GM12801 (cell line): ENCODE measurements around the gene BCR.

Experiments
- CTCF ChIP-seq: IDR thresholded peaks from one replicate; pipeline ENCODE4 v1.5.1; 2011; ENCODE audit warnings: control low read depth; ENCODE audit not compliant: insufficient read length; ENCODE audit errors: extremely low read depth

BCR gene

DNA sequence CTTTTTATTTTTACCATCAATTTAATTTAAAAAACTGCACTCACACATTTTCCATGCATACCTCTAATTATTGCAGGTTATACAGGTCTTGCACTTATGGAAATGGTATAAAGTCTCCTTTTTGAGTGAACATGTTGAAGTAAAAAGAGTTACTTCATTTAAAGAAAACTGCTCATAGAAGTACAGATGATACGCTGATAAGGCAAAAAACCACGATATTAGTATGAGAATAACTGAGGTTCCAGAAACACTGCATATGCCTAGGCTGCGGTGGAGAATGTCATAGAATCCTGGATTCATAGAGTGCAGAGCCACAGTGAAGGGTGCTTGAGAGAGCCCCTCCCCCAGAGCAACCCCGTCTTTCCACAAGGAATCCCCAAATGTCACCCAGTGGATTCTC, 175.8 kb downstream of the BCR start:
- no peak for TF ChIP-seq CTCF

GRCh38 chr22:23357053-23357452, 176.7 kb downstream of the BCR start:
- TF ChIP-seq CTCF, result no peak

GRCh38 chr22:23359583-23360123, 179.3 kb downstream of the BCR start:
- TF ChIP-seq CTCF, result no peak

GRCh38 chr22:23361676-23362075, 181.4 kb downstream of the BCR start:
- TF ChIP-seq CTCF, result no peak

- no peak for TF ChIP-seq CTCF
These were observed 183.4 kb downstream of the BCR start for GRCh38 chr22:23363683-23364082.

- TF ChIP-seq CTCF, result no peak
These were observed 184.1 kb downstream of the BCR start for GRCh38 chr22:23364389-23364788.

DNA sequence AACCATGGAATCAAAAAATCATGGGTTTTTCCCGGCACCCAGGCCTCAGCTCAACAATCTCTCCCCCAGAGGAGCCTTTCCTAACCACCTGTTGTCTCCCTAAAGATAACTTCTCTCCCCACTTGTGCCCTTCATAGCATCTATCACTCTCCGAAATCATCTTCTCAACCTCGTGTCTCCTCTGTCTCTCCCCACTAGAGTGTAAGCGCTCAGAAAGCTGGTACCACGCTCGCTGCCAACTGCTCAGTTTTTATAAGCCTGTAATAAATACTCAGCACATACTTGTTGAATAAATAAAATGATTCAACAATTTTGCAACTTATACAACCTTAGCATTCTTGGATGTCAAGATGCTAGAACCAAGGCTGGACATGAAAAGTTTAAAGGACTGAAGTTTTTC, 185.2 kb downstream of the BCR start:
- TF ChIP-seq CTCF, result no peak

- TF ChIP-seq CTCF, result no peak
These were observed 185.7 kb downstream of the BCR start for GRCh38 chr22:23365961-23366360.
